B cell (primary cell): Measurements from ENCODE around the gene ZNF311.

ENCODE experiments used
- EZH2 ChIP-seq: IDR thresholded peaks from 2 replicates; pipeline ENCODE4 v1.6.1; 2012; ENCODE audit warnings: borderline replicate concordance, low read depth, mild to moderate bottlenecking, moderate library complexity, low read length; ENCODE audit not compliant: insufficient read depth, poor library complexity, severe bottlenecking
- TF ChIP-seq, protein P1 (sequence below): fragments of 200-600 bp; IDR thresholded peaks from one replicate; pipeline ENCODE4 v1.8.0; 2022; ENCODE audit warnings: antibody characterized with exemption, mild to moderate bottlenecking

DNA sequence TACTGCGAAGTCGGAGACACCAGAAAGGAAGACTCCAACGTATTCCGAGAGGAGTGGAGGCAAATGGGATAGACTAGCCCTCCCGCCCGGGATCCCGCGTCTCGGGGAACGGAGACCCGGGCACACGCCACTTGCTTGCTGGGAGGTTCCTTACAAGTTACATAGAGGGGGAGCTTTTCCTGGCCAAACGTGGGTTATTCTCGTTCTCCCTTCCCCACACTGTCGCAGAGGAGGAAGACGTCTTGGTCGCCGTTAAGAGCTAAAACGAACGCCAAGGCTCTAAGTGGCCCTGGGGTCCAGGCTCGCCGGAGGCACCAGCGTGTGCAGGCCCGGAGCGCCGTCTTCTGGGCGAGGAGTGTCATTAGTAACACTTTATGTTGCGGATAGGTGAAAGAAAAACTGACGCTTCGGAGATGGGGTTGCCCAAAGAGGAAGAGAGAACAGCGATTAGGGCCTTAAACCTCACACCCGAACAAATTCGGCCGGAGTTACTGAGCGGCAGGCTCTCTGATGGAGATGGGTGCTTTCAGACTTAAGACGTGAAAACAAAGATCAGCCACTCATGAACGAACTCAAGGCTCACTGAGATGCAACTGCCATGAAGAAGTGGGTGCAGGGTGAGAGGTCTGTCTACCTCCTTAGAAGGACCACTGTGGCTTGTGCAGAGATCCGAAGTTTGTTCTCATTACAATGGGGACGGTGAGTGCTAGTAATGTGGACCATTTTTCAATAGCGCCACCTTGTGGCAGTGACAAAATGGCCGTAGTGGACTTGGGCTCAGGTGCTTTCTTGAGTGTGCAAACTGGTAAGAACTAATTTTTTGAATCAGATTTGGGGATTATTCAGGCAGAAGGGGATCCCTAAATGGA lies 11.7 kb upstream of the ZNF311 start:
- TF ChIP-seq, protein P1, sequence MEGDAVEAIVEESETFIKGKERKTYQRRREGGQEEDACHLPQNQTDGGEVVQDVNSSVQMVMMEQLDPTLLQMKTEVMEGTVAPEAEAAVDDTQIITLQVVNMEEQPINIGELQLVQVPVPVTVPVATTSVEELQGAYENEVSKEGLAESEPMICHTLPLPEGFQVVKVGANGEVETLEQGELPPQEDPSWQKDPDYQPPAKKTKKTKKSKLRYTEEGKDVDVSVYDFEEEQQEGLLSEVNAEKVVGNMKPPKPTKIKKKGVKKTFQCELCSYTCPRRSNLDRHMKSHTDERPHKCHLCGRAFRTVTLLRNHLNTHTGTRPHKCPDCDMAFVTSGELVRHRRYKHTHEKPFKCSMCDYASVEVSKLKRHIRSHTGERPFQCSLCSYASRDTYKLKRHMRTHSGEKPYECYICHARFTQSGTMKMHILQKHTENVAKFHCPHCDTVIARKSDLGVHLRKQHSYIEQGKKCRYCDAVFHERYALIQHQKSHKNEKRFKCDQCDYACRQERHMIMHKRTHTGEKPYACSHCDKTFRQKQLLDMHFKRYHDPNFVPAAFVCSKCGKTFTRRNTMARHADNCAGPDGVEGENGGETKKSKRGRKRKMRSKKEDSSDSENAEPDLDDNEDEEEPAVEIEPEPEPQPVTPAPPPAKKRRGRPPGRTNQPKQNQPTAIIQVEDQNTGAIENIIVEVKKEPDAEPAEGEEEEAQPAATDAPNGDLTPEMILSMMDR, result peak; percentile 91
- TF ChIP-seq EZH2, result no peak
